Measurements from ENCODE around the gene CTIF. TPM values are rescaled to one million over a fixed set of nuclear protein-coding genes. Genes with fewer than 3 reads are reported as not detected.
A peak's percentile ranks its signal among the peaks of the same experiment; 100 is the strongest.

Gene CTIF
- total and polyA plus RNA-seq, 11 donors: 21.2 to 93.0 (median 68.0) TPM

GRCh38 chr18:48580066-48580465 is 41.2 kb downstream of the CTIF start:
- Histone ChIP-seq H3K36me3 (peaks cover 0 to 15% (median 0%) of the 10 kb centered on the region in 9 donors), H3K27ac (no peak overlapping the region), H3K27me3 (no peaks in the 10 kb centered on the region), H3K4me1 (peaks cover 0 to 52% (median 29%) of the 10 kb centered on the region in 12 donors), H3K4me3 (no peak overlapping the region), H3K9me3 (peaks cover 0 to 8% (median 0%) of the 10 kb centered on the region in 12 donors)
- ATAC-seq (no peak), DNase-seq (peak in 1 of 5 donors; percentile 4)
- WGBS, 4 donors: 91 to 95% (median 93%) methylated on average over 7 of the region's 7 CpGs
- intact Hi-C loops (cut with DNase I): loop anchor here in 1 of 10 donors (5.0 kb wide), 1 partner anchor 43 kb away; the partner anchor contains the start of gene CTIF
- TF ChIP-seq, protein P1, sequence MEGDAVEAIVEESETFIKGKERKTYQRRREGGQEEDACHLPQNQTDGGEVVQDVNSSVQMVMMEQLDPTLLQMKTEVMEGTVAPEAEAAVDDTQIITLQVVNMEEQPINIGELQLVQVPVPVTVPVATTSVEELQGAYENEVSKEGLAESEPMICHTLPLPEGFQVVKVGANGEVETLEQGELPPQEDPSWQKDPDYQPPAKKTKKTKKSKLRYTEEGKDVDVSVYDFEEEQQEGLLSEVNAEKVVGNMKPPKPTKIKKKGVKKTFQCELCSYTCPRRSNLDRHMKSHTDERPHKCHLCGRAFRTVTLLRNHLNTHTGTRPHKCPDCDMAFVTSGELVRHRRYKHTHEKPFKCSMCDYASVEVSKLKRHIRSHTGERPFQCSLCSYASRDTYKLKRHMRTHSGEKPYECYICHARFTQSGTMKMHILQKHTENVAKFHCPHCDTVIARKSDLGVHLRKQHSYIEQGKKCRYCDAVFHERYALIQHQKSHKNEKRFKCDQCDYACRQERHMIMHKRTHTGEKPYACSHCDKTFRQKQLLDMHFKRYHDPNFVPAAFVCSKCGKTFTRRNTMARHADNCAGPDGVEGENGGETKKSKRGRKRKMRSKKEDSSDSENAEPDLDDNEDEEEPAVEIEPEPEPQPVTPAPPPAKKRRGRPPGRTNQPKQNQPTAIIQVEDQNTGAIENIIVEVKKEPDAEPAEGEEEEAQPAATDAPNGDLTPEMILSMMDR (IDR thresholded peaks at IDR 0.05): no peak
- TF ChIP-seq POLR2A (IDR thresholded peaks at IDR 0.05): no peak

- WGBS, 4 donors: 75 to 86% (median 84%) methylated on average over 10 of the region's 10 CpGs
- no peak for ATAC-seq
These were observed 42.0 kb downstream of the CTIF start for GRCh38 chr18:48580782-48581181.

DNA sequence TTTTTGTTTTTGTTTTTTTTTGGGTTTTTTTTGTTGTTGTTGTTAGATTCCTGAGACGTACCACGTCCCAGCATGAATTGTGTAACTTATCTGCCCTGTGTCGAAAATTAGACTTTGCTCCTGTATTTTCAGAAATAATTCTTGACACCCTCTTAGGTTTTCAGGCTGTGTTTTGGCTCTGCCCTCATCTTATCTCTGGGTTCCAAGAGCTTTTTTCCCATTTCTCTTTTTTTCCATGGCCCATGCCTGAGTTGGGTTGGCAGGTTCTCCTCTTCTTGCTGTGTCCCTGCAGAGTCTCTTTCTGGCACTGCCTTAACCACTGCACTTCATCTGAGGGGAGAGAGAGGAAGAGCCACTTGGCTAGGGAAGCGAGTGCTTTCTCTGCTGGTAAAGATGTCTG is 42.4 kb downstream of the CTIF start:
- DNase-seq (peak in 1 of 5 donors; percentile 4), ATAC-seq (peak; percentile 38 to 47 (median 44))
- 54 to 71% (median 63%) methylated on average over 4 of the region's 4 CpGs for WGBS, 4 donors
- peaks cover 0 to 6% (median 0%) of the 10 kb centered on the region in 9 donors for H3K36me3 ChIP-seq
- intact Hi-C loops (cut with DNase I): loop anchor here in 1 of 10 donors (5.0 kb wide), 1 partner anchor 44 kb away; the partner anchor contains the start of gene CTIF
- H3K27me3 ChIP-seq: no peaks in the 10 kb centered on the region
- peaks cover 0 to 41% (median 29%) of the 10 kb centered on the region in 12 donors for H3K4me1 ChIP-seq
- TF ChIP-seq, protein P1 (IDR thresholded peaks at IDR 0.05): no peak
- TF ChIP-seq POLR2A (IDR thresholded peaks at IDR 0.05): no peak
- no peak overlapping the region for H3K4me3 ChIP-seq
- H3K27ac ChIP-seq: no peak overlapping the region
- peaks cover 0 to 8% (median 0%) of the 10 kb centered on the region in 12 donors for H3K9me3 ChIP-seq

More at GRCh38 chr18:48580782-48581181, 42.0 kb downstream of the CTIF start:
- intact Hi-C loops (cut with DNase I): loop anchor here in 1 of 10 donors (5.0 kb wide), 1 partner anchor 43 kb away; the partner anchor contains the start of gene CTIF
- H3K36me3 ChIP-seq: peaks cover 0 to 10% (median 0%) of the 10 kb centered on the region in 9 donors
- H3K4me1 ChIP-seq: peaks cover 0 to 45% (median 29%) of the 10 kb centered on the region in 12 donors
- no peak overlapping the region for H3K27ac ChIP-seq
- H3K9me3 ChIP-seq: peaks cover 0 to 8% (median 0%) of the 10 kb centered on the region in 12 donors
- H3K27me3 ChIP-seq: no peaks in the 10 kb centered on the region
- peak in 1 of 5 donors; percentile 9 for DNase-seq
- H3K4me3 ChIP-seq: no peak overlapping the region
- no peak for TF ChIP-seq POLR2A (IDR thresholded peaks at IDR 0.05)
- TF ChIP-seq, protein P1 (IDR thresholded peaks at IDR 0.05): no peak

- ATAC-seq: no peak
These were observed 43.1 kb downstream of the CTIF start for GRCh38 chr18:48581941-48582340.

More at GRCh38 chr18:48581941-48582340, 43.1 kb downstream of the CTIF start:
- no peak for TF ChIP-seq POLR2A (IDR thresholded peaks at IDR 0.05)
- TF ChIP-seq, protein P1 (IDR thresholded peaks at IDR 0.05): no peak
- intact Hi-C loops (cut with DNase I): loop anchor here in 1 of 10 donors (5.0 kb wide), 1 partner anchor 45 kb away; the partner anchor contains the start of gene CTIF
- Histone ChIP-seq H3K4me1 (peaks cover 0 to 40% (median 29%) of the 10 kb centered on the region in 12 donors), H3K4me3 (no peak overlapping the region), H3K9me3 (peaks cover 0 to 8% (median 0%) of the 10 kb centered on the region in 12 donors), H3K27me3 (no peaks in the 10 kb centered on the region), H3K36me3 (peaks cover 0 to 6% (median 0%) of the 10 kb centered on the region in 9 donors), H3K27ac (no peak overlapping the region)
- peak in 1 of 5 donors; percentile 6 for DNase-seq
- 83 to 93% (median 91%) methylated on average over 8 of the region's 8 CpGs for WGBS, 4 donors

Data from heart left ventricle (tissue), 16 donors.